Vagina (tissue), 2 donors: ENCODE measurements around the gene TSPAN6.

Source experiments
- CTCF ChIP-seq, 3 experiments: fragments of 450-650 bp in 2 of 3; fragments of 200-600 bp in 1 of 3; sonication (generic) in 1 of 3; IDR thresholded peaks; one replicate each; pipeline ENCODE4 v1.5.1; 2017 to 2019; ENCODE audit warnings: antibody characterized with exemption in 3 of 3, mild to moderate bottlenecking in 2 of 3, moderate library complexity in 2 of 3
- POLR2A ChIP-seq, 2 donors: fragments of 450-650 bp; IDR thresholded peaks; one replicate each; pipeline ENCODE4 v1.6.1; 2017; ENCODE audit warnings: antibody characterized with exemption in 2 of 2, mild to moderate bottlenecking in 2 of 2, moderate library complexity in 2 of 2
- POLR2AphosphoS5 ChIP-seq, 2 donors: sonication (generic); formaldehyde crosslinking; IDR thresholded peaks; one replicate each; pipeline ENCODE4 v1.9.0; 2017; ENCODE audit warnings: antibody characterized with exemption in 2 of 2, mild to moderate bottlenecking in 2 of 2, low read depth in 1 of 2; ENCODE audit not compliant: insufficient read depth in 1 of 2

DNA sequence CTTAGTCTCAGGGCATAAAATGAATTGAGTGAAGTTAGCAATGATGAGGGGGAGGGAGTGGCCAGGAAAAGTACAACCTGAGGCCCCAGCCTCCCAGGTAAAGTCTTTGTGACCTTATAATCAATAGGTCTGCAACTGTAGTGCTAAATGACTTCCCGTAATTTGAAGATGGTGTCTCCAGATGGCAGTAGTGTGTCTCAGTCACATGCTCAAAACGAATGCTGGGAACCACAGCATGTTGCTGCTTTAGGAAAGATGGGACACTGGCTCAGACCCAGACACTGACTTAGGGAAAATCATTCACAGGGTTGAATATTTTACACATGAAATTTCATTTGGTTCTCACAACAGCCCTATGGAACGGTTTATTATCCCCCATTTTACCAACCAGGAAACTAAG, 17.7 kb upstream of the TSPAN6 start:
- TF ChIP-seq CTCF (IDR thresholded peaks at IDR 0.05) = no peak
- no peak for TF ChIP-seq POLR2A (IDR thresholded peaks at IDR 0.05)
- no peak for TF ChIP-seq POLR2AphosphoS5 (IDR thresholded peaks at IDR 0.05; ENCODE audit: insufficient read depth in 1 of 2, low read depth in 1 of 2)
